PC-9 (cell line): ENCODE measurements around the gene NTSR2. TPM values are rescaled to one million over a fixed set of nuclear protein-coding genes. Genes with fewer than 3 reads are reported as not detected.

Experiments used
- BruUV-seq: library from RNA; stranded (reverse); fragments of 400-500 nt; replicated peaks from 2 replicates; lab custom pipeline; 2021; lab: Mats Ljungman, UMichigan
- CTCF ChIA-PET: fragments of 300-600 bp; sonication (Branson Sonifier 250); formaldehyde crosslinking; loops from one replicate; lab custom pipeline; 2022; ENCODE audit warnings: antibody characterized with exemption; lab: Charles Lee
- POLR2A ChIA-PET: fragments of 300-600 bp; sonication (Branson Sonifier 250); formaldehyde crosslinking; loops from one replicate; lab custom pipeline; 2022; ENCODE audit warnings: antibody characterized with exemption; ENCODE audit not compliant: unreplicated experiment; lab: Charles Lee
- DNase-seq, 2 experiments: peaks; one replicate each; pipeline versions ENCODE4 v3.0.0 to v3.0.0-alpha.2; 2015 to 2022; ENCODE audit warnings: mixed read lengths in 1 of 2
- H2AFZ ChIP-seq: fragments of 200-600 bp; sonication (generic); 2 replicates; pipeline ENCODE4 v1.8.1; 2017; ENCODE audit warnings: antibody characterized with exemption
- H3F3A ChIP-seq: fragments of 200-600 bp; sonication (generic); 2 replicates; pipeline ENCODE4 v1.8.1; 2017; ENCODE audit warnings: antibody characterized with exemption, mild to moderate bottlenecking, low read depth; ENCODE audit not compliant: insufficient read depth
- H3K27ac ChIP-seq: fragments of 200-600 bp; sonication (generic); 2 replicates; pipeline ENCODE4 v1.6.1; 2016; ENCODE audit warnings: mixed run types
- H3K27me3 ChIP-seq: fragments of 200-600 bp; sonication (generic); 2 replicates; pipeline ENCODE4 v1.6.1; 2016; ENCODE audit warnings: low read depth, mixed run types; ENCODE audit not compliant: insufficient read depth
- H3K36me3 ChIP-seq: fragments of 200-600 bp; sonication (generic); 2 replicates; pipeline ENCODE4 v1.6.1; 2016; ENCODE audit warnings: low read depth, mixed run types
- H3K4me1 ChIP-seq: fragments of 200-600 bp; sonication (generic); replicated peaks from 2 replicates; pipeline ENCODE4 v1.6.1; 2016; ENCODE audit warnings: mixed run types; ENCODE audit not compliant: insufficient read depth
- H3K4me2 ChIP-seq: fragments of 200-600 bp; sonication (generic); 2 replicates; pipeline ENCODE4 v1.6.1; 2017; ENCODE audit warnings: mixed run types
- H3K4me3 ChIP-seq: fragments of 200-600 bp; sonication (generic); 2 replicates; pipeline ENCODE4 v1.6.1; 2016; ENCODE audit warnings: mixed run types
- H3K79me2 ChIP-seq: fragments of 200-600 bp; sonication (generic); 2 replicates; pipeline ENCODE4 v1.6.1; 2017; ENCODE audit warnings: low read depth, mixed run types
- H3K9me2 ChIP-seq: fragments of 200-600 bp; sonication (generic); 2 replicates; pipeline ENCODE4 v1.8.1; 2017; ENCODE audit warnings: mild to moderate bottlenecking; ENCODE audit not compliant: insufficient read depth
- H3K9me3 ChIP-seq: fragments of 200-600 bp; sonication (generic); 2 replicates; pipeline ENCODE4 v1.8.1; 2016; ENCODE audit warnings: low read depth; ENCODE audit not compliant: insufficient read depth
- H4K20me1 ChIP-seq: fragments of 200-600 bp; sonication (generic); 2 replicates; pipeline ENCODE4 v1.8.1; 2017; ENCODE audit not compliant: insufficient read depth
- CTCF ChIP-seq: fragments of 200-600 bp; sonication (generic); conservative IDR thresholded peaks from 2 replicates; pipeline ENCODE4 v1.6.1; 2017; ENCODE audit warnings: mixed run types, antibody characterized with exemption, mild to moderate bottlenecking, moderate library complexity
- EZH2 ChIP-seq: fragments of 200-600 bp; sonication (generic); IDR thresholded peaks from 2 replicates; pipeline ENCODE4 v1.8.0; 2017; ENCODE audit warnings: antibody characterized with exemption, low read depth
- intact Hi-C: fragments of 100-400 bp; cut with micrococcal nuclease; formaldehyde crosslinking; loops from one replicate; pipeline ENCODE4 v1.10.0; 2022; ENCODE audit not compliant: unreplicated experiment
- total RNA-seq: library from RNA; stranded (reverse); gene quantifications from 2 replicates; pipeline ENCODE4 v1.2.3, GENCODE V29; 2021

Gene NTSR2
- total RNA-seq, 1 experiment from 2014 or later, result not detected

GRCh38 chr2:11701206-11701605 is 31.2 kb upstream of the NTSR2 start:
- Histone ChIP-seq H3F3A (peaks cover 42% of the 10 kb centered on the region), H3K36me3 (no peaks in the 10 kb centered on the region), H4K20me1 (no peaks in the 10 kb centered on the region), H3K27ac (peak overlapping the region; percentile 37; the same call in 1 of the 2 replicates), H3K4me2 (peak overlapping the region; percentile 3; the same call in 1 of the 2 replicates), H3K79me2 (no peaks in the 10 kb centered on the region), H3K9me2 (no peaks in the 10 kb centered on the region), H3K27me3 (no peaks in the 10 kb centered on the region), H3K9me3 (no peaks in the 10 kb centered on the region; the same call in 1 of the 2 replicates), H2AFZ (no peak overlapping the region), H3K4me1 (peaks cover 82% of the 10 kb centered on the region), H3K4me3 (no peak overlapping the region)
- intact Hi-C loops, result no loop called here
- TF ChIP-seq EZH2, result no peak
- TF ChIP-seq CTCF, result no peak
- DNase-seq, result peak in 1 of 2 experiments; percentile 58
- POLR2A ChIA-PET, result no interaction called here
- CTCF ChIA-PET, result no interaction called here
- BruUV-seq, result no TSS peak

GRCh38 chr2:11699686-11700670 is 30.0 kb upstream of the NTSR2 start:
- Histone ChIP-seq H3K27ac (no peak overlapping the region), H3K79me2 (no peaks in the 10 kb centered on the region), H3K4me3 (no peak overlapping the region), H3K9me2 (no peaks in the 10 kb centered on the region), H2AFZ (no peak overlapping the region), H4K20me1 (no peaks in the 10 kb centered on the region), H3K9me3 (no peaks in the 10 kb centered on the region), H3K4me2 (no peak overlapping the region), H3K4me1 (peaks cover 95% of the 10 kb centered on the region), H3K36me3 (no peaks in the 10 kb centered on the region), H3F3A (peaks cover 53% of the 10 kb centered on the region), H3K27me3 (no peaks in the 10 kb centered on the region)
- CTCF ChIA-PET, result no interaction called here
- TF ChIP-seq CTCF, result no peak
- DNase-seq, result peak in 1 of 2 experiments; percentile 47
- intact Hi-C loops, result loop anchor here (5.0 to 10.0 kb wide), 3 partner anchors 617 to 1305 kb away; partner anchors contain the start of gene TRIB2
- BruUV-seq, result no TSS peak
- POLR2A ChIA-PET, result no interaction called here

- Histone ChIP-seq H2AFZ (no peak overlapping the region), H3K36me3 (no peaks in the 10 kb centered on the region), H3K27ac (peak overlapping the region; percentile 83), H4K20me1 (no peaks in the 10 kb centered on the region), H3K79me2 (no peaks in the 10 kb centered on the region), H3K4me2 (peak overlapping the region; percentile 75), H3K9me2 (no peaks in the 10 kb centered on the region), H3K9me3 (no peaks in the 10 kb centered on the region), H3K4me1 (peaks cover 86% of the 10 kb centered on the region), H3K4me3 (no peak overlapping the region), H3F3A (peaks cover 55% of the 10 kb centered on the region), H3K27me3 (no peaks in the 10 kb centered on the region)
- DNase-seq, result peak in 1 of 2 experiments; percentile 64
- POLR2A ChIA-PET, result no interaction called here
- intact Hi-C loops, result loop anchor here (5.0 to 10.0 kb wide), 3 partner anchors 619 to 1307 kb away; partner anchors contain the start of gene TRIB2
- TF ChIP-seq EZH2 (no peak), CTCF (no peak)
- TSS peak; percentile 70 for BruUV-seq
- CTCF ChIA-PET, result interaction anchor here (1.0 to 1.8 kb wide), 4 partner anchors 8 to 46 kb away, joined by 3 to 11 read pairs (median 5); no protein-coding TSS in a partner anchor
Observed at GRCh38 chr2:11698009-11698922, 28.3 kb upstream of the NTSR2 start.
